Stimulated activated memory B cell treated with anti-CD40 and anti-IgM and Interleukin-4, amounts not matched to agents 10 μg/mL and 1 μg/mL and 100 μg/mL, for 72 hours (primary cell): Measurements from ENCODE around the gene DUSP22.
A peak's percentile ranks its signal among the peaks of the same experiment; 100 is the strongest.

ENCODE experiments used
- ATAC-seq: fragments of 150-1000 bp; cut with Tn5 transposase; 2 replicates; pipeline ENCODE4 v1.10.0; 2021
- H3K27ac Mint-ChIP-seq: one replicate; pipeline ENCODE4 v1.8.0; 2022; ENCODE audit warnings: mild to moderate bottlenecking, mixed read lengths
- H3K27me3 Mint-ChIP-seq: one replicate; pipeline ENCODE4 v1.8.0; 2022; ENCODE audit warnings: mixed read lengths
- H3K36me3 Mint-ChIP-seq: one replicate; pipeline ENCODE4 v1.8.0; 2022; ENCODE audit warnings: mixed read lengths
- H3K4me1 Mint-ChIP-seq: one replicate; pipeline ENCODE4 v1.8.0; 2022; ENCODE audit warnings: mixed read lengths
- H3K4me3 Mint-ChIP-seq: one replicate; pipeline ENCODE4 v1.8.0; 2022; ENCODE audit warnings: mild to moderate bottlenecking, moderate library complexity, mixed read lengths
- H3K9me3 Mint-ChIP-seq: one replicate; pipeline ENCODE4 v1.8.0; 2022; ENCODE audit warnings: mixed read lengths

The DUSP22 gene

GRCh38 chr6:392441-393390 lies 100.4 kb downstream of the DUSP22 start:
- Mint-ChIP-seq H3K27ac (peak overlapping the region; percentile 93), H3K4me3 (peak overlapping the region; percentile 88), H3K4me1 (peaks cover 66% of the 10 kb centered on the region), H3K27me3 (no peaks in the 10 kb centered on the region), H3K9me3 (no peaks in the 10 kb centered on the region), H3K36me3 (peaks cover 55% of the 10 kb centered on the region)
- ATAC-seq: peak; percentile 2

- Mint-ChIP-seq H3K27me3 (no peaks in the 10 kb centered on the region), H3K4me1 (peaks cover 68% of the 10 kb centered on the region), H3K27ac (peak overlapping the region; percentile 93), H3K36me3 (peaks cover 62% of the 10 kb centered on the region), H3K4me3 (peak overlapping the region; percentile 92), H3K9me3 (no peaks in the 10 kb centered on the region)
- ATAC-seq: peak; percentile 17
These were observed 101.3 kb downstream of the DUSP22 start for GRCh38 chr6:393391-394221.

- Mint-ChIP-seq H3K36me3 (peaks cover 74% of the 10 kb centered on the region), H3K4me1 (peaks cover 70% of the 10 kb centered on the region), H3K27me3 (no peaks in the 10 kb centered on the region), H3K4me3 (peak overlapping the region; percentile 92), H3K9me3 (no peaks in the 10 kb centered on the region), H3K27ac (peak overlapping the region; percentile 93)
- no peak for ATAC-seq
These were observed 102.5 kb downstream of the DUSP22 start for GRCh38 chr6:394641-395289.

GRCh38 chr6:395432-396125 lies 103.3 kb downstream of the DUSP22 start:
- no peak for ATAC-seq
- Mint-ChIP-seq H3K36me3 (peaks cover 80% of the 10 kb centered on the region), H3K4me1 (peaks cover 67% of the 10 kb centered on the region), H3K27ac (peak overlapping the region; percentile 64), H3K4me3 (peak overlapping the region; percentile 92), H3K27me3 (no peaks in the 10 kb centered on the region), H3K9me3 (no peaks in the 10 kb centered on the region)

- H3K36me3 Mint-ChIP-seq: peaks cover 84% of the 10 kb centered on the region
- peak overlapping the region; percentile 92 for H3K4me3 Mint-ChIP-seq
- no peak for ATAC-seq
- H3K9me3 Mint-ChIP-seq: no peaks in the 10 kb centered on the region
- peaks cover 65% of the 10 kb centered on the region for H3K4me1 Mint-ChIP-seq
- peak overlapping the region; percentile 64 for H3K27ac Mint-ChIP-seq
- H3K27me3 Mint-ChIP-seq: no peaks in the 10 kb centered on the region
These were observed 103.8 kb downstream of the DUSP22 start for GRCh38 chr6:396126-396520.

- H3K27ac Mint-ChIP-seq: peak overlapping the region; percentile 64
- H3K4me3 Mint-ChIP-seq: peak overlapping the region; percentile 72
- peaks cover 73% of the 10 kb centered on the region for H3K4me1 Mint-ChIP-seq
- ATAC-seq: no peak
- H3K36me3 Mint-ChIP-seq: peaks cover 88% of the 10 kb centered on the region
- H3K9me3 Mint-ChIP-seq: no peaks in the 10 kb centered on the region
- no peaks in the 10 kb centered on the region for H3K27me3 Mint-ChIP-seq
These were observed 104.8 kb downstream of the DUSP22 start for GRCh38 chr6:397056-397455.

GRCh38 chr6:397604-398003 lies 105.3 kb downstream of the DUSP22 start:
- no peaks in the 10 kb centered on the region for H3K9me3 Mint-ChIP-seq
- ATAC-seq: no peak
- H3K4me1 Mint-ChIP-seq: peaks cover 79% of the 10 kb centered on the region
- peak overlapping the region; percentile 64 for H3K27ac Mint-ChIP-seq
- no peaks in the 10 kb centered on the region for H3K27me3 Mint-ChIP-seq
- peak overlapping the region; percentile 72 for H3K4me3 Mint-ChIP-seq
- H3K36me3 Mint-ChIP-seq: peaks cover 88% of the 10 kb centered on the region

- peaks cover 88% of the 10 kb centered on the region for H3K36me3 Mint-ChIP-seq
These were observed 105.8 kb downstream of the DUSP22 start for GRCh38 chr6:398065-398464.

GRCh38 chr6:398558-399078 lies 106.3 kb downstream of the DUSP22 start:
- Mint-ChIP-seq H3K9me3 (no peaks in the 10 kb centered on the region), H3K36me3 (peaks cover 89% of the 10 kb centered on the region), H3K27ac (no peak overlapping the region), H3K4me3 (peak overlapping the region; percentile 42), H3K4me1 (peaks cover 87% of the 10 kb centered on the region), H3K27me3 (no peaks in the 10 kb centered on the region)
- no peak for ATAC-seq

More at GRCh38 chr6:398065-398464, 105.8 kb downstream of the DUSP22 start:
- ATAC-seq: no peak
- H3K27me3 Mint-ChIP-seq: no peaks in the 10 kb centered on the region
- H3K9me3 Mint-ChIP-seq: no peaks in the 10 kb centered on the region
- peak overlapping the region; percentile 72 for H3K4me3 Mint-ChIP-seq
- peaks cover 83% of the 10 kb centered on the region for H3K4me1 Mint-ChIP-seq
- peak overlapping the region; percentile 64 for H3K27ac Mint-ChIP-seq

GRCh38 chr6:399785-400534 lies 107.7 kb downstream of the DUSP22 start:
- Mint-ChIP-seq H3K27ac (peak overlapping the region; percentile 72), H3K27me3 (no peaks in the 10 kb centered on the region), H3K4me3 (peak overlapping the region; percentile 15), H3K4me1 (peaks cover 90% of the 10 kb centered on the region), H3K9me3 (no peaks in the 10 kb centered on the region), H3K36me3 (peaks cover 92% of the 10 kb centered on the region)
- peak; percentile 76 for ATAC-seq

GRCh38 chr6:400815-401214 lies 108.5 kb downstream of the DUSP22 start:
- no peaks in the 10 kb centered on the region for H3K27me3 Mint-ChIP-seq
- peaks cover 88% of the 10 kb centered on the region for H3K4me1 Mint-ChIP-seq
- H3K9me3 Mint-ChIP-seq: no peaks in the 10 kb centered on the region
- peak overlapping the region; percentile 69 for H3K4me3 Mint-ChIP-seq
- peaks cover 92% of the 10 kb centered on the region for H3K36me3 Mint-ChIP-seq
- H3K27ac Mint-ChIP-seq: peak overlapping the region; percentile 90
- no peak for ATAC-seq
